HepG2 (cell line): ENCODE data around the gene B4GALT7. TPM values are rescaled to one million over a fixed set of nuclear protein-coding genes. Genes with fewer than 3 reads are reported as not detected.

Source experiments
- ATF7-NPFF ChIP-seq: sonication (generic); formaldehyde crosslinking; IDR thresholded peaks from 2 replicates; pipeline ENCODE4 v1.8.1; 2023; ENCODE audit warnings: mild to moderate bottlenecking, low read depth, missing genetic modification reagents, moderate library complexity
- HDAC1 ChIP-seq: sonication (generic); formaldehyde crosslinking; IDR thresholded peaks from 2 replicates; pipeline ENCODE4 v1.5.1; 2020; ENCODE audit warnings: mild to moderate bottlenecking, missing genetic modification reagents
- MEIS2 ChIP-seq: sonication (generic); formaldehyde crosslinking; IDR thresholded peaks from 2 replicates; pipeline ENCODE4 v1.9.0; 2021; ENCODE audit warnings: mild to moderate bottlenecking, missing genetic modification reagents
- ZIK1 ChIP-seq: sonication (generic); formaldehyde crosslinking; IDR thresholded peaks from 2 replicates; pipeline ENCODE4 v1.5.0; 2020; ENCODE audit warnings: mild to moderate bottlenecking, low read depth, missing genetic modification reagents, borderline replicate concordance
- ZNF329 ChIP-seq: sonication (generic); formaldehyde crosslinking; IDR thresholded peaks from 2 replicates; pipeline ENCODE4 v1.9.0; 2021; ENCODE audit warnings: low read depth, mild to moderate bottlenecking, missing genetic modification reagents
- ZNF496 ChIP-seq: sonication (generic); formaldehyde crosslinking; IDR thresholded peaks from 2 replicates; pipeline ENCODE4 v1.8.1; 2023; ENCODE audit warnings: mild to moderate bottlenecking, moderate library complexity, missing genetic modification reagents; ENCODE audit not compliant: insufficient replicate concordance
- polyA plus RNA-seq, 8 experiments: library from polyadenylated mRNA; depleted of rRNA in 3 of 8; stranded (reverse) in 7 of 8; unstranded in 1 of 8; fragments of >200 nt; fragmentation: Illumina TruSeq in 4 of 8; extraction: Trizol in 4 of 8; gene quantifications; 2 replicates each; pipeline versions ENCODE4 v1.2.1 to v1.2.3, GENCODE V29; 2011 to 2016; ENCODE audit warnings: low read depth in 4 of 8, missing spikeins in 1 of 8, mixed read lengths in 1 of 8; ENCODE audit not compliant: insufficient read depth in 1 of 8
- total RNA-seq, 5 experiments: library from RNA; depleted of rRNA; stranded (reverse); fragments of >200 nt; fragmentation: Illumina TruSeq; extraction: Trizol; gene quantifications; 2 replicates each; pipeline ENCODE4 v1.2.3, GENCODE V29; 2016; ENCODE audit warnings: low read depth in 1 of 5
- TF ChIP-seq, protein P1 (sequence below): sonication (generic); formaldehyde crosslinking; IDR thresholded peaks from 2 replicates; pipeline ENCODE4 v1.5.1; 2020; ENCODE audit warnings: mild to moderate bottlenecking, missing genetic modification reagents, borderline replicate concordance
- TF ChIP-seq, protein P2 (sequence below): sonication (generic); formaldehyde crosslinking; IDR thresholded peaks from 2 replicates; pipeline ENCODE4 v1.4.0; 2020; ENCODE audit warnings: missing genetic modification reagents
- TF ChIP-seq, protein P3 (sequence below): sonication (generic); formaldehyde crosslinking; IDR thresholded peaks from 2 replicates; pipeline ENCODE4 v1.8.0; 2022; ENCODE audit warnings: mild to moderate bottlenecking, missing genetic modification reagents; ENCODE audit not compliant: insufficient replicate concordance
- TF ChIP-seq, protein P4 (sequence below): sonication (generic); formaldehyde crosslinking; IDR thresholded peaks from 2 replicates; pipeline ENCODE4 v1.4.0; 2020; ENCODE audit warnings: missing genetic modification reagents

The B4GALT7 gene
- total and polyA plus RNA-seq, 2 of the 13 experiments (the other 11 are each of a cell fraction or from before 2014, with no cell fraction given), result 16.4 to 20.5 TPM

DNA sequence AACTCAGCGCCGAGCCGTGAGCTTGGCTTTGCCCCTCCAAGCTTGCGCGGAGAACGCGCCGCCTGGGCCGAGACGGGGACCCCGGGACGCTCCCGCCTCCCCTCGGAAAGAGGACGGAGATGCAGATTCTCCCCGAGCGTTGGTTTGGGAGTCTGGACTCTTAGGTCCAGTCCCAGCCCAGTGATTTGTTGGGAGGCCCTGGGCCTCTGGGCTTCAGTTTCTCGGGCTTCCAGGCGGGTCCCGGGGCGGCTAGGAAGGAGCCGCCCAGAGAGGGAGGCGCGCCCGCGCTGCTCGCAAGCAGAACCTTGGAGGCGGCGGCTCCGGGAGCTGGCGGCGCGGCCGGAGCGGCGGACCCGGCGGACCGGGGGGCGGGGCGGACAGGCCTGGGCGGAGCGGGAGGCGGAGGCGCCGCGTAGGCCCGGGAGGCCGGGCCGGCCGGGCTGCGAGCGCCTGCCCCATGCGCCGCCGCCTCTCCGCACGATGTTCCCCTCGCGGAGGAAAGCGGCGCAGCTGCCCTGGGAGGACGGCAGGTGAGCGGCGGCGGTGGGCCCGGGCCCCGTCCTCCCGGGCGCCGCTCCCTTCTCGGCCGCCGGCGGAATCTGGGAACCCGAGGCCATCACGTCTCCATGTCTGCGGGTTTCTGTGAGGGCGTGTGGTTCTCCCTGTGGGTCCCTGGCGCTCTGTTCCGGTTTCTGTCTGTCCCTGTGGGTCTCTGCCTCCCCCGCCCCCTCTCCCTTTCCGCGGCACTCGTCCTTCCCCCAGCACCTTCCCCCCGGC is at the start of gene B4GALT7 (continued):
- TF ChIP-seq, protein P1, sequence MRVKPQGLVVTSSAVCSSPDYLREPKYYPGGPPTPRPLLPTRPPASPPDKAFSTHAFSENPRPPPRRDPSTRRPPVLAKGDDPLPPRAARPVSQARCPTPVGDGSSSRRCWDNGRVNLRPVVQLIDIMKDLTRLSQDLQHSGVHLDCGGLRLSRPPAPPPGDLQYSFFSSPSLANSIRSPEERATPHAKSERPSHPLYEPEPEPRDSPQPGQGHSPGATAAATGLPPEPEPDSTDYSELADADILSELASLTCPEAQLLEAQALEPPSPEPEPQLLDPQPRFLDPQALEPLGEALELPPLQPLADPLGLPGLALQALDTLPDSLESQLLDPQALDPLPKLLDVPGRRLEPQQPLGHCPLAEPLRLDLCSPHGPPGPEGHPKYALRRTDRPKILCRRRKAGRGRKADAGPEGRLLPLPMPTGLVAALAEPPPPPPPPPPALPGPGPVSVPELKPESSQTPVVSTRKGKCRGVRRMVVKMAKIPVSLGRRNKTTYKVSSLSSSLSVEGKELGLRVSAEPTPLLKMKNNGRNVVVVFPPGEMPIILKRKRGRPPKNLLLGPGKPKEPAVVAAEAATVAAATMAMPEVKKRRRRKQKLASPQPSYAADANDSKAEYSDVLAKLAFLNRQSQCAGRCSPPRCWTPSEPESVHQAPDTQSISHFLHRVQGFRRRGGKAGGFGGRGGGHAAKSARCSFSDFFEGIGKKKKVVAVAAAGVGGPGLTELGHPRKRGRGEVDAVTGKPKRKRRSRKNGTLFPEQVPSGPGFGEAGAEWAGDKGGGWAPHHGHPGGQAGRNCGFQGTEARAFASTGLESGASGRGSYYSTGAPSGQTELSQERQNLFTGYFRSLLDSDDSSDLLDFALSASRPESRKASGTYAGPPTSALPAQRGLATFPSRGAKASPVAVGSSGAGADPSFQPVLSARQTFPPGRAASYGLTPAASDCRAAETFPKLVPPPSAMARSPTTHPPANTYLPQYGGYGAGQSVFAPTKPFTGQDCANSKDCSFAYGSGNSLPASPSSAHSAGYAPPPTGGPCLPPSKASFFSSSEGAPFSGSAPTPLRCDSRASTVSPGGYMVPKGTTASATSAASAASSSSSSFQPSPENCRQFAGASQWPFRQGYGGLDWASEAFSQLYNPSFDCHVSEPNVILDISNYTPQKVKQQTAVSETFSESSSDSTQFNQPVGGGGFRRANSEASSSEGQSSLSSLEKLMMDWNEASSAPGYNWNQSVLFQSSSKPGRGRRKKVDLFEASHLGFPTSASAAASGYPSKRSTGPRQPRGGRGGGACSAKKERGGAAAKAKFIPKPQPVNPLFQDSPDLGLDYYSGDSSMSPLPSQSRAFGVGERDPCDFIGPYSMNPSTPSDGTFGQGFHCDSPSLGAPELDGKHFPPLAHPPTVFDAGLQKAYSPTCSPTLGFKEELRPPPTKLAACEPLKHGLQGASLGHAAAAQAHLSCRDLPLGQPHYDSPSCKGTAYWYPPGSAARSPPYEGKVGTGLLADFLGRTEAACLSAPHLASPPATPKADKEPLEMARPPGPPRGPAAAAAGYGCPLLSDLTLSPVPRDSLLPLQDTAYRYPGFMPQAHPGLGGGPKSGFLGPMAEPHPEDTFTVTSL (CRISPR knock-in tag), result no peak
- TF ChIP-seq, protein P2, sequence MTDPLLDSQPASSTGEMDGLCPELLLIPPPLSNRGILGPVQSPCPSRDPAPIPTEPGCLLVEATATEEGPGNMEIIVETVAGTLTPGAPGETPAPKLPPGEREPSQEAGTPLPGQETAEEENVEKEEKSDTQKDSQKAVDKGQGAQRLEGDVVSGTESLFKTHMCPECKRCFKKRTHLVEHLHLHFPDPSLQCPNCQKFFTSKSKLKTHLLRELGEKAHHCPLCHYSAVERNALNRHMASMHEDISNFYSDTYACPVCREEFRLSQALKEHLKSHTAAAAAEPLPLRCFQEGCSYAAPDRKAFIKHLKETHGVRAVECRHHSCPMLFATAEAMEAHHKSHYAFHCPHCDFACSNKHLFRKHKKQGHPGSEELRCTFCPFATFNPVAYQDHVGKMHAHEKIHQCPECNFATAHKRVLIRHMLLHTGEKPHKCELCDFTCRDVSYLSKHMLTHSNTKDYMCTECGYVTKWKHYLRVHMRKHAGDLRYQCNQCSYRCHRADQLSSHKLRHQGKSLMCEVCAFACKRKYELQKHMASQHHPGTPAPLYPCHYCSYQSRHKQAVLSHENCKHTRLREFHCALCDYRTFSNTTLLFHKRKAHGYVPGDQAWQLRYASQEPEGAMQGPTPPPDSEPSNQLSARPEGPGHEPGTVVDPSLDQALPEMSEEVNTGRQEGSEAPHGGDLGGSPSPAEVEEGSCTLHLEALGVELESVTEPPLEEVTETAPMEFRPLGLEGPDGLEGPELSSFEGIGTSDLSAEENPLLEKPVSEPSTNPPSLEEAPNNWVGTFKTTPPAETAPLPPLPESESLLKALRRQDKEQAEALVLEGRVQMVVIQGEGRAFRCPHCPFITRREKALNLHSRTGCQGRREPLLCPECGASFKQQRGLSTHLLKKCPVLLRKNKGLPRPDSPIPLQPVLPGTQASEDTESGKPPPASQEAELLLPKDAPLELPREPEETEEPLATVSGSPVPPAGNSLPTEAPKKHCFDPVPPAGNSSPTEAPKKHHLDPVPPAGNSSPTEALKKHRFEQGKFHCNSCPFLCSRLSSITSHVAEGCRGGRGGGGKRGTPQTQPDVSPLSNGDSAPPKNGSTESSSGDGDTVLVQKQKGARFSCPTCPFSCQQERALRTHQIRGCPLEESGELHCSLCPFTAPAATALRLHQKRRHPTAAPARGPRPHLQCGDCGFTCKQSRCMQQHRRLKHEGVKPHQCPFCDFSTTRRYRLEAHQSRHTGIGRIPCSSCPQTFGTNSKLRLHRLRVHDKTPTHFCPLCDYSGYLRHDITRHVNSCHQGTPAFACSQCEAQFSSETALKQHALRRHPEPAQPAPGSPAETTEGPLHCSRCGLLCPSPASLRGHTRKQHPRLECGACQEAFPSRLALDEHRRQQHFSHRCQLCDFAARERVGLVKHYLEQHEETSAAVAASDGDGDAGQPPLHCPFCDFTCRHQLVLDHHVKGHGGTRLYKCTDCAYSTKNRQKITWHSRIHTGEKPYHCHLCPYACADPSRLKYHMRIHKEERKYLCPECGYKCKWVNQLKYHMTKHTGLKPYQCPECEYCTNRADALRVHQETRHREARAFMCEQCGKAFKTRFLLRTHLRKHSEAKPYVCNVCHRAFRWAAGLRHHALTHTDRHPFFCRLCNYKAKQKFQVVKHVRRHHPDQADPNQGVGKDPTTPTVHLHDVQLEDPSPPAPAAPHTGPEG (CRISPR knock-in tag), result no peak
- peak; percentile 75; the same call in 1 of the 2 replicates for TF ChIP-seq ZIK1
- TF ChIP-seq, protein P3, sequence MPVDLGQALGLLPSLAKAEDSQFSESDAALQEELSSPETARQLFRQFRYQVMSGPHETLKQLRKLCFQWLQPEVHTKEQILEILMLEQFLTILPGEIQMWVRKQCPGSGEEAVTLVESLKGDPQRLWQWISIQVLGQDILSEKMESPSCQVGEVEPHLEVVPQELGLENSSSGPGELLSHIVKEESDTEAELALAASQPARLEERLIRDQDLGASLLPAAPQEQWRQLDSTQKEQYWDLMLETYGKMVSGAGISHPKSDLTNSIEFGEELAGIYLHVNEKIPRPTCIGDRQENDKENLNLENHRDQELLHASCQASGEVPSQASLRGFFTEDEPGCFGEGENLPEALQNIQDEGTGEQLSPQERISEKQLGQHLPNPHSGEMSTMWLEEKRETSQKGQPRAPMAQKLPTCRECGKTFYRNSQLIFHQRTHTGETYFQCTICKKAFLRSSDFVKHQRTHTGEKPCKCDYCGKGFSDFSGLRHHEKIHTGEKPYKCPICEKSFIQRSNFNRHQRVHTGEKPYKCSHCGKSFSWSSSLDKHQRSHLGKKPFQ (CRISPR knock-in tag), result no peak
- peak; percentile 90 for TF ChIP-seq MEIS2 (CRISPR knock-in tag)
- no peak for TF ChIP-seq ZNF496 (CRISPR knock-in tag)
- peak; percentile 78; the same call in 1 of the 2 replicates for TF ChIP-seq ATF7-NPFF (CRISPR knock-in tag)
- TF ChIP-seq, protein P4, sequence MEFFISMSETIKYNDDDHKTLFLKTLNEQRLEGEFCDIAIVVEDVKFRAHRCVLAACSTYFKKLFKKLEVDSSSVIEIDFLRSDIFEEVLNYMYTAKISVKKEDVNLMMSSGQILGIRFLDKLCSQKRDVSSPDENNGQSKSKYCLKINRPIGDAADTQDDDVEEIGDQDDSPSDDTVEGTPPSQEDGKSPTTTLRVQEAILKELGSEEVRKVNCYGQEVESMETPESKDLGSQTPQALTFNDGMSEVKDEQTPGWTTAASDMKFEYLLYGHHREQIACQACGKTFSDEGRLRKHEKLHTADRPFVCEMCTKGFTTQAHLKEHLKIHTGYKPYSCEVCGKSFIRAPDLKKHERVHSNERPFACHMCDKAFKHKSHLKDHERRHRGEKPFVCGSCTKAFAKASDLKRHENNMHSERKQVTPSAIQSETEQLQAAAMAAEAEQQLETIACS (CRISPR knock-in tag), result peak; percentile 36; the same call in 1 of the 2 replicates
- TF ChIP-seq ZNF329, result no peak
- TF ChIP-seq HDAC1 (CRISPR knock-in tag), result 0 out of 2 replicates have a peak, but pooled peaks have one; percentile 13
